ENCODE results near the gene MINDY3. TPM values are rescaled to one million over a fixed set of nuclear protein-coding genes. Genes with fewer than 3 reads are reported as not detected.
"Not testable (repeated sequence)": the region's sequence is repeated elsewhere in the genome, so short reads cannot be mapped to it uniquely, and the experiment has no call there.

Gene MINDY3
- total RNA-seq, 1 donor from 2014 or later, result 26.3 TPM

GRCh38 chr10:15858861-15859281, 1.4 kb downstream of the MINDY3 start:
- DNase-seq (ENCODE audit: low spot score), result no peak
- intact Hi-C loops (cut with DNase I), result no loop called here

- intact Hi-C loops (cut with DNase I), result no loop called here
- DNase-seq (ENCODE audit: low spot score), result no peak
These were observed 3.2 kb downstream of the MINDY3 start for GRCh38 chr10:15857107-15857575.

- no peak for DNase-seq (ENCODE audit: low spot score)
- intact Hi-C loops (cut with DNase I), result no loop called here
These were observed 3.8 kb downstream of the MINDY3 start for GRCh38 chr10:15856328-15857015.

- intact Hi-C loops (cut with DNase I), result no loop called here
These were observed 6.5 kb downstream of the MINDY3 start for GRCh38 chr10:15853800-15854199.

GRCh38 chr10:15852111-15852557, 8.2 kb downstream of the MINDY3 start:
- no peak for DNase-seq (ENCODE audit: low spot score)
- intact Hi-C loops (cut with DNase I), result no loop called here

More at GRCh38 chr10:15853800-15854199, 6.5 kb downstream of the MINDY3 start:
- DNase-seq (ENCODE audit: low spot score), result no peak

- DNase-seq (ENCODE audit: low spot score), result not testable (repeated sequence)
These were observed 9.8 kb downstream of the MINDY3 start for GRCh38 chr10:15850337-15850978.

GRCh38 chr10:15849316-15849715, 11.0 kb downstream of the MINDY3 start:
- DNase-seq (ENCODE audit: low spot score), result no peak
- intact Hi-C loops (cut with DNase I), result no loop called here

More at GRCh38 chr10:15850337-15850978, 9.8 kb downstream of the MINDY3 start:
- intact Hi-C loops (cut with DNase I), result not testable (repeated sequence)

GRCh38 chr10:15847481-15847880, 12.8 kb downstream of the MINDY3 start:
- intact Hi-C loops (cut with DNase I), result no loop called here
- DNase-seq (ENCODE audit: low spot score), result no peak

GRCh38 chr10:15844517-15844916, 15.8 kb downstream of the MINDY3 start:
- DNase-seq (ENCODE audit: low spot score), result no peak
- intact Hi-C loops (cut with DNase I), result no loop called here

GRCh38 chr10:15843695-15844094, 16.6 kb downstream of the MINDY3 start:
- intact Hi-C loops (cut with DNase I), result no loop called here
- no peak for DNase-seq (ENCODE audit: low spot score)

GRCh38 chr10:15842556-15843169, 17.6 kb downstream of the MINDY3 start:
- intact Hi-C loops (cut with DNase I), result no loop called here

GRCh38 chr10:15841696-15842095, 18.6 kb downstream of the MINDY3 start:
- no peak for DNase-seq (ENCODE audit: low spot score)
- intact Hi-C loops (cut with DNase I), result no loop called here

More at GRCh38 chr10:15842556-15843169, 17.6 kb downstream of the MINDY3 start:
- DNase-seq (ENCODE audit: low spot score), result no peak

GRCh38 chr10:15836807-15837206, 23.5 kb downstream of the MINDY3 start:
- intact Hi-C loops (cut with DNase I), result no loop called here
- DNase-seq (ENCODE audit: low spot score), result no peak

GRCh38 chr10:15829495-15829894, 30.8 kb downstream of the MINDY3 start:
- intact Hi-C loops (cut with DNase I), result no loop called here
- DNase-seq (ENCODE audit: low spot score), result no peak

GRCh38 chr10:15824498-15824897, 35.8 kb downstream of the MINDY3 start:
- DNase-seq (ENCODE audit: low spot score), result no peak
- intact Hi-C loops (cut with DNase I), result loop anchor here (2.0 to 5.0 kb wide), 2 partner anchors 106 to 392 kb away; partner anchors contain the start of gene ITGA8

GRCh38 chr10:15822131-15822530, 38.2 kb downstream of the MINDY3 start:
- intact Hi-C loops (cut with DNase I), result loop anchor here (5.0 kb wide), 1 partner anchor 390 kb away; no protein-coding TSS in a partner anchor
- no peak for DNase-seq (ENCODE audit: low spot score)

- DNase-seq (ENCODE audit: low spot score), result no peak
- intact Hi-C loops (cut with DNase I), result loop anchor here (5.0 kb wide), 1 partner anchor 389 kb away; no protein-coding TSS in a partner anchor
These were observed 39.1 kb downstream of the MINDY3 start for GRCh38 chr10:15821046-15821683.

GRCh38 chr10:15817409-15818046, 42.8 kb downstream of the MINDY3 start:
- no peak for DNase-seq (ENCODE audit: low spot score)
- intact Hi-C loops (cut with DNase I), result no loop called here

GRCh38 chr10:15815242-15815885, 44.9 kb downstream of the MINDY3 start:
- intact Hi-C loops (cut with DNase I), result no loop called here
- no peak for DNase-seq (ENCODE audit: low spot score)
